Esophagus muscularis mucosa (tissue), 3 donors: ENCODE results near the gene PLA2G2E.

Source experiments
- CTCF ChIP-seq, 3 experiments: fragments of 200-600 bp in 2 of 3; fragments of 450-650 bp in 1 of 3; sonication (generic) in 2 of 3; IDR thresholded peaks; one replicate each; pipeline ENCODE4 v1.5.1; 2017 to 2019; ENCODE audit warnings: antibody characterized with exemption in 3 of 3, mild to moderate bottlenecking in 2 of 3, moderate library complexity in 1 of 3
- POLR2AphosphoS5 ChIP-seq, 2 donors: sonication (generic); formaldehyde crosslinking; IDR thresholded peaks; one replicate each; pipeline ENCODE4 v1.6.1; 2017; ENCODE audit warnings: antibody characterized with exemption in 2 of 2

GRCh38 chr1:19922015-19922688 lies 1.3 kb downstream of the PLA2G2E start:
- TF ChIP-seq POLR2AphosphoS5 (IDR thresholded peaks at IDR 0.05): no peak
- no peak for TF ChIP-seq CTCF (IDR thresholded peaks at IDR 0.05)
